ENCODE measurements around the gene SLC15A3.
A peak's percentile ranks its signal among the peaks of the same experiment; 100 is the strongest.

GRCh38 chr11:60924110-60924905 is 27.7 kb downstream of the SLC15A3 start, which contains the start of gene TMEM132A:
- TF ChIP-seq CTCF (IDR thresholded peaks at IDR 0.05) (peak in 1 of 3 experiments; percentile 9), POLR2A (IDR thresholded peaks at IDR 0.05; ENCODE audit: low read depth) (no peak), EP300 (IDR thresholded peaks at IDR 0.05) (no peak)

All from esophagus muscularis mucosa (tissue), 4 donors.